GM12878 (cell line): Measurements from ENCODE around the gene ACSL3. TPM values are rescaled to one million over a fixed set of nuclear protein-coding genes. Genes with fewer than 3 reads are reported as not detected.

Source experiments
- ATAC-seq: fragments of 200-7000 bp; cut with Tn5 transposase; 3 replicates; pipeline ENCODE4 v1.9.1; 2020; ENCODE audit warnings: mild to moderate bottlenecking, moderate library complexity
- Bru-seq: library from RNA; stranded (reverse); fragments of 400-500 nt; gene quantifications from one replicate; lab custom pipeline; 2021; lab: Mats Ljungman, UMichigan
- BruChase-seq, 2 experiments: library from RNA; stranded (reverse); fragments of 400-500 nt; gene quantifications; one replicate each; lab custom pipeline; 2021; lab: Mats Ljungman, UMichigan
- BruUV-seq: library from RNA; stranded (reverse); fragments of 400-500 nt; replicated peaks from 2 replicates; lab custom pipeline; 2021; lab: Mats Ljungman, UMichigan
- CTCF ChIA-PET: fragments of 300-600 bp; sonication (Branson Sonifier 250); formaldehyde crosslinking; extraction: SDS; loops from one replicate; lab custom pipeline; 2021; ENCODE audit warnings: inconsistent platforms; lab: Yijun Ruan, JAX
- POLR2A ChIA-PET: fragments of 350-600 bp; formaldehyde crosslinking; extraction: SDS; loops from one replicate; lab custom pipeline; 2021; ENCODE audit warnings: inconsistent platforms; lab: Charles Lee
- RAD21 ChIA-PET: fragments of 300-600 bp; sonication (Branson Sonifier 250); formaldehyde crosslinking; loops from one replicate; lab custom pipeline; 2023; ENCODE audit warnings: antibody characterized with exemption; ENCODE audit not compliant: unreplicated experiment; lab: Charles Lee
- SMC1A ChIA-PET: fragments of 300-600 bp; sonication (Branson Sonifier 250); formaldehyde crosslinking; loops from one replicate; lab custom pipeline; 2023; ENCODE audit not compliant: unreplicated experiment, uncharacterized antibody; lab: Charles Lee
- DNase-seq: peaks from one replicate; pipeline ENCODE4 v3.0.0-alpha.2; 2011; ENCODE audit warnings: low read depth, low spot score
- FAIRE-seq: peaks from 3 replicates; lab custom pipeline; 2011; peaks lifted over from hg19 to GRCh38; lab: Jason Lieb, UNC
- H2AFZ ChIP-seq: 2 replicates; pipeline ENCODE4 v1.6.0; 2011; ENCODE audit warnings: low read depth, low read length, control low read depth; ENCODE audit not compliant: control insufficient read depth
- H3K27ac ChIP-seq: 2 replicates; pipeline ENCODE4 v1.5.1; 2011; ENCODE audit warnings: control low read depth; ENCODE audit not compliant: control insufficient read depth, insufficient read depth
- H3K27me3 ChIP-seq, 2 experiments: replicated peaks in 1 of 2; 2 replicates each; pipeline versions ENCODE4 v1.6.0 to v1.6.1; 2011; ENCODE audit warnings: low read length in 1 of 2; ENCODE audit not compliant: control insufficient read depth in 2 of 2, insufficient read depth in 2 of 2
- H3K36me3 ChIP-seq, 2 experiments: 2 replicates each; pipeline ENCODE4 v1.5.1; 2011; ENCODE audit warnings: low read length in 1 of 2; ENCODE audit not compliant: control insufficient read depth in 2 of 2, insufficient read depth in 2 of 2
- H3K4me1 ChIP-seq: 2 replicates; pipeline ENCODE4 v1.6.1; 2011; ENCODE audit warnings: mild to moderate bottlenecking, low read length, moderate library complexity, mixed read lengths; ENCODE audit not compliant: control insufficient read depth, insufficient read depth
- H3K4me2 ChIP-seq: 2 replicates; pipeline ENCODE4 v1.6.0; 2011; ENCODE audit warnings: control low read depth; ENCODE audit not compliant: control insufficient read depth, insufficient read depth
- H3K4me3 ChIP-seq: fragments of 200-600 bp; sonication (generic); 2 replicates; pipeline ENCODE4 v1.5.1; 2016
- H3K79me2 ChIP-seq: 2 replicates; pipeline ENCODE4 v1.6.0; 2011; ENCODE audit warnings: low read length; ENCODE audit not compliant: control insufficient read depth, insufficient read depth
- H3K9ac ChIP-seq: 2 replicates; pipeline ENCODE4 v1.8.0; 2011; ENCODE audit warnings: low read length, control low read depth, mixed read lengths; ENCODE audit not compliant: control insufficient read depth, insufficient read depth
- H3K9me3 ChIP-seq: replicated peaks from 3 replicates; pipeline ENCODE4 v1.5.1; 2011; ENCODE audit warnings: mild to moderate bottlenecking, low read length; ENCODE audit not compliant: control insufficient read depth, insufficient read depth
- H4K20me1 ChIP-seq: 2 replicates; pipeline ENCODE4 v1.6.0; 2011; ENCODE audit not compliant: control insufficient read depth, insufficient read depth
- ASH2L ChIP-seq: fragments of 300-600, 200-600 bp; sonication (generic); IDR thresholded peaks from 2 replicates; pipeline ENCODE4 v1.6.1; 2017; ENCODE audit warnings: low read depth, mild to moderate bottlenecking, borderline replicate concordance
- ATF3 ChIP-seq: IDR thresholded peaks from 2 replicates; pipeline ENCODE4 v1.6.1; 2011; ENCODE audit warnings: low read depth, mild to moderate bottlenecking, low read length, moderate library complexity, borderline replicate concordance; ENCODE audit errors: extremely low read depth
- E4F1 ChIP-seq: fragments of 450-650 bp; IDR thresholded peaks from 2 replicates; pipeline ENCODE4 v1.6.1; 2018; ENCODE audit warnings: borderline replicate concordance, mild to moderate bottlenecking; ENCODE audit not compliant: partially characterized antibody
- EED ChIP-seq: sonication (generic); IDR thresholded peaks from 2 replicates; pipeline ENCODE4 v1.6.1; 2016; ENCODE audit warnings: antibody characterized with exemption, low read depth
- KLF5 ChIP-seq: fragments of 450-650 bp; IDR thresholded peaks from 2 replicates; pipeline ENCODE4 v1.6.1; 2014; ENCODE audit warnings: mild to moderate bottlenecking; ENCODE audit not compliant: partially characterized antibody
- MXI1 ChIP-seq: fragments of 150-350 bp; IDR thresholded peaks from 2 replicates; pipeline ENCODE4 v1.6.1; 2011; ENCODE audit warnings: low read depth, mild to moderate bottlenecking, inconsistent platforms, low read length, improper control_type of control experiment
- POLR2AphosphoS2 ChIP-seq: IDR thresholded peaks from 2 replicates; pipeline ENCODE4 v1.6.1; 2011; ENCODE audit warnings: low read depth, mild to moderate bottlenecking, low read length, improper control_type of control experiment, moderate library complexity
- POLR2AphosphoS5 ChIP-seq: IDR thresholded peaks from 2 replicates; pipeline ENCODE4 v1.6.1; 2011; ENCODE audit warnings: mild to moderate bottlenecking, low read length, inconsistent platforms
- RELA ChIP-seq: fragments of 450-650 bp; IDR thresholded peaks from 2 replicates; pipeline ENCODE4 v1.8.0; 2014; ENCODE audit warnings: borderline replicate concordance; ENCODE audit not compliant: partially characterized antibody
- SMAD5 ChIP-seq: IDR thresholded peaks from 2 replicates; pipeline ENCODE4 v1.6.1; 2016; ENCODE audit warnings: antibody characterized with exemption, low read depth
- TAF1 ChIP-seq: IDR thresholded peaks from 2 replicates; pipeline ENCODE4 v1.6.1; 2011; ENCODE audit warnings: mild to moderate bottlenecking, low read depth, low read length, borderline replicate concordance
- ZNF622 ChIP-seq: fragments of 450-650 bp; IDR thresholded peaks from 2 replicates; pipeline ENCODE4 v1.6.1; 2017; ENCODE audit warnings: mild to moderate bottlenecking, inconsistent platforms
- WGBS: methylation state at CpG from one replicate; pipeline ENCODE4 v1.1.6; 2016; ENCODE audit warnings: low lambda C conversion rate; ENCODE audit not compliant: insufficient replicate concordance, insufficient coverage; ENCODE audit errors: missing lambda C conversion rate; 5-methylcytosine and 5-hydroxymethylcytosine counted together
- in situ Hi-C: fragments of 300-500 bp; cut with MboI; formaldehyde crosslinking; loops from 9 replicates; pipeline ENCODE4 v1.14.3; 2018; ENCODE audit warnings: mixed read lengths
- intact Hi-C: fragments of 100-400 bp; cut with micrococcal nuclease; formaldehyde crosslinking; loops from one replicate; pipeline ENCODE4 v1.14.2; 2022; ENCODE audit not compliant: unreplicated experiment
- long read RNA-seq, 2 experiments: library from polyadenylated mRNA; unstranded; transcript quantifications; one replicate each; pipeline ENCODE4 v2.0.0, GENCODE V29; 2019 to 2020
- polyA minus RNA-seq, 3 experiments: library from RNA; depleted of rRNA, polyadenylated mRNA; stranded (reverse); fragments of >200 nt; gene quantifications; 2 replicates each; pipeline ENCODE4 v1.2.3, GENCODE V29; 2011
- polyA plus RNA-seq, 11 experiments: library from polyadenylated mRNA; depleted of rRNA in 4 of 11; unstranded in 6 of 11; stranded (reverse) in 5 of 11; fragments of >200 nt; fragmentation: Nextera tagmentation in 4 of 11; fragmentation: Illumina TruSeq in 1 of 11; extraction: Ambion mirVana in 4 of 11; extraction: Trizol in 1 of 11; gene quantifications; 1 replicate in 1 of 11; 2 replicates in 10 of 11; pipeline versions ENCODE4 v1.2.1 to v1.2.3, GENCODE V29; 2011 to 2016; ENCODE audit warnings: inconsistent platforms in 2 of 11, missing spikeins in 2 of 11, low read depth in 1 of 11
- total RNA-seq, 4 experiments: library from RNA; depleted of rRNA in 3 of 4; stranded (reverse); fragments of >200 nt in 3 of 4; fragmentation: Illumina TruSeq in 1 of 4; extraction: Trizol in 1 of 4; gene quantifications; 2 replicates each; pipeline versions ENCODE4 v1.2.1 to v1.2.3, GENCODE V29; 2013 to 2021
- TF ChIP-seq, protein P1 (sequence below): IDR thresholded peaks from 2 replicates; pipeline ENCODE4 v1.6.1; 2012; ENCODE audit warnings: low read depth, low read length, improper control_type of control experiment

The ACSL3 gene
- 65.0 and 68.1 TPM in 2 replicates for total RNA-seq (2013; cell fraction: nucleolus; rRNA removed)
- 62.6 and 73.2 TPM in 2 replicates for total RNA-seq (2014; rRNA removed)
- 78.9 and 83.9 TPM in 2 replicates for total RNA-seq (2014; rRNA removed; fragmentation: Illumina TruSeq; extraction: Trizol)
- total RNA-seq (2021), result 70.1 and 81.5 TPM in 2 replicates
- polyA plus RNA-seq (2011; ENCODE audit: low read depth), result 15.8 TPM
- 50.3 and 60.0 TPM in 2 replicates for polyA plus RNA-seq (2011; rRNA removed)
- polyA plus RNA-seq (2011; cell fraction: cytosol; rRNA removed), result 32.5 and 34.1 TPM in 2 replicates
- 13.5 and 22.8 TPM in 2 replicates for polyA plus RNA-seq (2011; cell fraction: nucleus; rRNA removed)
- 23.6 and 24.0 TPM in 2 replicates for polyA plus RNA-seq (2012)
- polyA plus RNA-seq (2014; fragmentation: Illumina TruSeq; extraction: Trizol), result 54.6 and 70.9 TPM in 2 replicates
- 10 to 100 TPM; 15.6 to 24.0 TPM for polyA plus RNA-seq (2014; fragmentation: Nextera tagmentation; extraction: Ambion mirVana)
- 44.3 and 53.1 TPM in 2 replicates for polyA plus RNA-seq (2014; rRNA removed)
- polyA plus RNA-seq (2016; fragmentation: Nextera tagmentation; extraction: Ambion mirVana), result 10 to 100 TPM; 58.8 to 73.6 TPM
- polyA minus RNA-seq (2011; rRNA and poly(A)+ RNA removed), result 89.6 and 154 TPM in 2 replicates
- polyA minus RNA-seq (2011; cell fraction: cytosol; rRNA and poly(A)+ RNA removed), result 27.4 and 46.4 TPM in 2 replicates
- polyA minus RNA-seq (2011; cell fraction: nucleus; rRNA and poly(A)+ RNA removed), result 20.6 and 49.3 TPM in 2 replicates
- Bru-seq, nascent RNA, result percentile 84 among the genes with signal in this experiment
- percentile 69 among the genes with signal in this experiment for BruChase-seq, experiment 1, labeled RNA remaining after a 6-hour chase
- BruChase-seq, experiment 2, labeled RNA remaining after a 2-hour chase, result percentile 72 among the genes with signal in this experiment
- long read RNA-seq, experiment 1, full-length matches to known transcripts, result 25 of 34 reads
- long read RNA-seq, experiment 1, partial matches to known transcripts, result 2 of 34 reads
- long read RNA-seq, experiment 1, other reads (novel, unspliced or antisense), result 7 of 34 reads
- long read RNA-seq, experiment 2, full-length matches to known transcripts, result 128 of 224 reads
- long read RNA-seq, experiment 2, partial matches to known transcripts, result 65 of 224 reads
- long read RNA-seq, experiment 2, other reads (novel, unspliced or antisense), result 31 of 224 reads

DNA sequence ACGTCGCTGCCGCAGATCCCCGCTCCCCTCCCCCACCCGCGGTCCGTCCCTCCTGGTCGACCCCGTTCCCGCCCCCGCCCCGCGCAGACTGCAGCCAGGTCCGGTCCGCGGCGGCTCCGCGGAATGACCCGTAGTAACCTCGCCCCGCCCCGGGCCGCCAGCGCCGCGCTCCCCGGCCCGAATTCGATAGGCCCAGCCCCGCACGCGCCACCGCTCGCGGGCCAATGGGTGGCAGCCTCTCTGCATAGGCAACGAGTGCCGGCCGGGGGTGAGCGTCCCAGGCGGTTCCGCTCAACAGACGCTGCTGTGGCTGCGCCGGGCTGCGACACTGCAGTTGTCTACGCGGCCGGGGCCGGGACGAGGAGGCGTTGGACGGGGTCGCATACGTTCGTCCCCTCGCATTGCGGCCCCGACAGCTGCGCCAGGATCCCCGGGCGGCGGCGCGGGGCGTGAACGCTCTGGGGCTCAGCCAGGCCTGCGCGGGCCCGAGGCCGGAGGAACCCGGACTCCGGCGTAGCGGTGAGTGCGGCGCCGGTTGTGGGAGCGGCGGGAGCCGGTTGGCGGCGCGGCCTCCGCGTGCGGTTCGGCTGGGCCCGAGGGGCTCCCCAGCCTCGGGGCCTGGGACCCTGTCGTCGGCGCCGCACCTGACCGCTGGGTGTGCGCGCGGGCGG is at the start of gene ACSL3:
TSS of gene ACSL3 (plus strand) at position 297 of the 671 bp plus-strand sequence. CDS start 47,737 bp downstream, outside the sequence.
- Histone ChIP-seq H3K27me3 (no peaks in the 10 kb centered on the region), H3K4me2 (peak within 1 kb of the TSS; percentile 64), H4K20me1 (no peaks in the 10 kb centered on the region), H3K9ac (peak within 1 kb of the TSS; percentile 80), H3K9me3 (no peaks in the 10 kb centered on the region), H2AFZ (peak within 1 kb of the TSS; percentile 81), H3K79me2 (peaks cover 50% of the 10 kb centered on the region), H3K4me3 (peak within 1 kb of the TSS; percentile 67), H3K27ac (peak within 1 kb of the TSS; percentile 74), H3K4me1 (peaks cover 6% of the 10 kb centered on the region), H3K36me3 (no peaks in the 10 kb centered on the region)
- in situ Hi-C loops (no loop called here), intact Hi-C loops (loop anchor here (2.0 kb wide), 1 partner anchor 52 kb away; no protein-coding TSS in a partner anchor)
- no TSS peak for BruUV-seq
- whole genome bisulfite sequencing, result 1% methylated on average over 78 of the region's 99 CpGs
- DNase-seq, result peak; percentile 66
- peak; percentile 98 for ATAC-seq
- POLR2A ChIA-PET, result interaction anchor here (0.6 to 5.7 kb wide), 4 partner anchors 16 to 1025 kb away, joined by 4 to 30 read pairs (median 4); no protein-coding TSS in a partner anchor
- RAD21 ChIA-PET, result interaction anchor here (0.7 to 5.1 kb wide), 6 partner anchors 51 to 547 kb away, joined by 3 to 42 read pairs (median 10); no protein-coding TSS in a partner anchor
- CTCF ChIA-PET, result interaction anchor here (0.6 to 3.2 kb wide), 8 partner anchors 16 to 400 kb away, joined by 3 to 27 read pairs (median 4); no protein-coding TSS in a partner anchor
- FAIRE-seq, result no peak
- SMC1A ChIA-PET, result interaction anchor here (1.2 to 4.7 kb wide), 5 partner anchors 16 to 152 kb away, joined by 4 to 29 read pairs (median 9); no protein-coding TSS in a partner anchor
- TF ChIP-seq ASH2L, result peak; percentile 51; the same call in 1 of the 2 replicates
- TF ChIP-seq, protein P1, sequence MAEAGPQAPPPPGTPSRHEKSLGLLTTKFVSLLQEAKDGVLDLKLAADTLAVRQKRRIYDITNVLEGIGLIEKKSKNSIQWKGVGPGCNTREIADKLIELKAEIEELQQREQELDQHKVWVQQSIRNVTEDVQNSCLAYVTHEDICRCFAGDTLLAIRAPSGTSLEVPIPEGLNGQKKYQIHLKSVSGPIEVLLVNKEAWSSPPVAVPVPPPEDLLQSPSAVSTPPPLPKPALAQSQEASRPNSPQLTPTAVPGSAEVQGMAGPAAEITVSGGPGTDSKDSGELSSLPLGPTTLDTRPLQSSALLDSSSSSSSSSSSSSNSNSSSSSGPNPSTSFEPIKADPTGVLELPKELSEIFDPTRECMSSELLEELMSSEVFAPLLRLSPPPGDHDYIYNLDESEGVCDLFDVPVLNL, result 0 out of 2 replicates have a peak, but pooled peaks have one; percentile 24
- TF ChIP-seq RELA, result peak; percentile 57
- TF ChIP-seq ZNF622, result no peak
- peak; percentile 70 for TF ChIP-seq KLF5
- TF ChIP-seq POLR2AphosphoS5, result peak; percentile 94
- TF ChIP-seq E4F1, result peak; percentile 41
- TF ChIP-seq MXI1, result peak; percentile 78
- peak; percentile 78 for TF ChIP-seq SMAD5
- peak; percentile 98 for TF ChIP-seq TAF1
- TF ChIP-seq POLR2AphosphoS2, result peak; percentile 81; the same call in 1 of the 2 replicates
- TF ChIP-seq EED, result 0 out of 2 replicates have a peak, but pooled peaks have one; percentile 16
- peak; percentile 28; the same call in 1 of the 2 replicates for TF ChIP-seq ATF3
